ENCODE measurements around the gene ZFP91. TPM values are rescaled to one million over a fixed set of nuclear protein-coding genes. Genes with fewer than 3 reads are reported as not detected.

Gene ZFP91
- total RNA-seq, 1 experiment from 2014 or later = 58.6 TPM

DNA sequence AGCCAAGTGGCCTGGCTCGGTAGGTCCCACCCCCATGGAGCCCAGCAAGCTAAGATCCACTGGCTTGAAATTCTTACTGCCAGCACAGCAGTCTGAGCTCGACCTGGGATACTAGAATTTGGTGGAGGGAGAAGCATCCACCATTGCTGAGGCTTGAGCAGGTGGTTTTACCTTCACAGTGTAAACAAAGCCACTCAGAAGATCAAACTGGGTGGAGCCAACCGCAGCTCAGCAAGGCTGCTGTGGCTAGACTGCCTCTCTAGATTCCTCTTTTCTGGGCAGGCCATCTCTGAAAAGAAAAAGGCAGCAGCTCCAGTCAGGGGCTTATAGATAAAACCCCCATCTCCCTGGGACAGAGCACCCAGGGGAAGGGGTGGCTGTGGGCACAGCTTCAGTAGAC, 48.6 kb upstream of the ZFP91 start:
- Histone ChIP-seq H2AFZ (ENCODE audit: low read depth, low read length, poor library complexity, severe bottlenecking) (no peak overlapping the region), H3K9ac (ENCODE audit: low read length) (no peak overlapping the region), H3K79me2 (ENCODE audit: insufficient read depth, low read length) (no peaks in the 10 kb centered on the region), H3K9me3 (ENCODE audit: control insufficient read depth in 1 of 2, insufficient read depth in 1 of 2, low read depth in 1 of 2, low read length in 2 of 2) (no peaks in the 10 kb centered on the region), H3K4me2 (ENCODE audit: low read length) (no peak overlapping the region), H3K27ac (ENCODE audit: low read depth, low read length) (no peak overlapping the region), H4K20me1 (ENCODE audit: insufficient read depth) (no peaks in the 10 kb centered on the region), H3K4me3 (replicated peaks in 1 of 2; ENCODE audit: low read depth in 1 of 2, low read length in 2 of 2) (no peak overlapping the region), H3K4me1 (ENCODE audit: control insufficient read depth in 1 of 2, insufficient read depth in 2 of 2, low read length in 2 of 2) (no peaks in the 10 kb centered on the region), H3K36me3 (ENCODE audit: control insufficient read depth in 1 of 2, insufficient read depth in 2 of 2, low read length in 2 of 2) (no peaks in the 10 kb centered on the region), H3K9me2 (ENCODE audit: insufficient read depth) (no peaks in the 10 kb centered on the region), H3K27me3 (ENCODE audit: insufficient read depth, low read length) (no peaks in the 10 kb centered on the region)
- ChIA-PET POLR2A (no interaction called here), CTCF (no interaction called here), RAD21 (ENCODE audit: low non-redundant PET in 1 of 2, low total read pairs in 2 of 2, uncharacterized antibody in 2 of 2, unreplicated experiment in 2 of 2) (no interaction called here)
- TF ChIP-seq FOSL1 (IDR thresholded peaks at IDR 0.05; ENCODE audit: low read depth) (no peak), EZH2 (IDR thresholded peaks at IDR 0.05) (no peak), SP1 (IDR thresholded peaks at IDR 0.05; ENCODE audit: low read depth) (no peak), ZFX (IDR thresholded peaks at IDR 0.05) (no peak), CBX3 (IDR thresholded peaks at IDR 0.05; ENCODE audit: low read depth) (no peak), TCF7L2 (IDR thresholded peaks at IDR 0.05; ENCODE audit: borderline replicate concordance, extremely low read depth, insufficient read depth, insufficient read length) (no peak)
- no TSS peak for BruUV-seq (replicated peaks)
- intact Hi-C loops (cut with micrococcal nuclease) = no loop called here
- DNase-seq (ENCODE audit: low read depth, low spot score) (no peak), ATAC-seq (no peak)

DNA sequence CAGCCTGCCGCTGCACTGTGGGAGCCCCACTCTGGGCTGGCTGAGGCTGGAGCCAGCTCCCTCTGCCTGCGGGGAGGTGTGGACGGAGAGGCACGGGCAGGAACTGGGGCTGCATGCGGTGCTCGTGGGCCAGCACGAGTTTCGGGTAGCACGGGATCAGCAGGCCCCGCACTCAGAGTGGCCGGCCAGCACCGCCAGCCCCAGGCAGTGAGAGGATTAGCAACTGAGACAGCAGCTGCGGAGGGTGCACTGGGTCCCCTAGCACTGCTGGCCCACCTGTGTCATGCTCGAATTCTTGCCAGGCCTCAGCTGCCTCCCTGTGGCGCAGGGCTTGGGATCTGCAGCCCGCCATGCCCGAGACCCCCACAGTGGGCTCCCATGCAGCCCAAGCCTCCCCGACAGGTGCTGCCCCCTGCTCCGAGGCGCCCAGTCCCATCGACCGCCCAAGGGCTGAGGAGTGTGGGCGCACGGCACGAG, 47.0 kb upstream of the ZFP91 start:
- no peak overlapping the region for H2AFZ ChIP-seq (ENCODE audit: low read depth, low read length, poor library complexity, severe bottlenecking)
- H3K4me2 ChIP-seq (ENCODE audit: low read length) = no peak overlapping the region
- H4K20me1 ChIP-seq (ENCODE audit: insufficient read depth) = no peaks in the 10 kb centered on the region
- H3K79me2 ChIP-seq (ENCODE audit: insufficient read depth, low read length) = no peaks in the 10 kb centered on the region
- TF ChIP-seq, protein P1, sequence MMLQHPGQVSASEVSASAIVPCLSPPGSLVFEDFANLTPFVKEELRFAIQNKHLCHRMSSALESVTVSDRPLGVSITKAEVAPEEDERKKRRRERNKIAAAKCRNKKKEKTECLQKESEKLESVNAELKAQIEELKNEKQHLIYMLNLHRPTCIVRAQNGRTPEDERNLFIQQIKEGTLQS (IDR thresholded peaks at IDR 0.05) = no peak
- TF ChIP-seq, protein P2, sequence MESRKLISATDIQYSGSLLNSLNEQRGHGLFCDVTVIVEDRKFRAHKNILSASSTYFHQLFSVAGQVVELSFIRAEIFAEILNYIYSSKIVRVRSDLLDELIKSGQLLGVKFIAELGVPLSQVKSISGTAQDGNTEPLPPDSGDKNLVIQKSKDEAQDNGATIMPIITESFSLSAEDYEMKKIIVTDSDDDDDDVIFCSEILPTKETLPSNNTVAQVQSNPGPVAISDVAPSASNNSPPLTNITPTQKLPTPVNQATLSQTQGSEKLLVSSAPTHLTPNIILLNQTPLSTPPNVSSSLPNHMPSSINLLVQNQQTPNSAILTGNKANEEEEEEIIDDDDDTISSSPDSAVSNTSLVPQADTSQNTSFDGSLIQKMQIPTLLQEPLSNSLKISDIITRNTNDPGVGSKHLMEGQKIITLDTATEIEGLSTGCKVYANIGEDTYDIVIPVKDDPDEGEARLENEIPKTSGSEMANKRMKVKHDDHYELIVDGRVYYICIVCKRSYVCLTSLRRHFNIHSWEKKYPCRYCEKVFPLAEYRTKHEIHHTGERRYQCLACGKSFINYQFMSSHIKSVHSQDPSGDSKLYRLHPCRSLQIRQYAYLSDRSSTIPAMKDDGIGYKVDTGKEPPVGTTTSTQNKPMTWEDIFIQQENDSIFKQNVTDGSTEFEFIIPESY (IDR thresholded peaks at IDR 0.05; ENCODE audit: extremely low read depth, insufficient replicate concordance, low read length) = no peak
- TF ChIP-seq EGR1 (IDR thresholded peaks at IDR 0.05; ENCODE audit: low read depth) = no peak
- TF ChIP-seq FOSL1 (IDR thresholded peaks at IDR 0.05; ENCODE audit: low read depth) = no peak
- no peak for TF ChIP-seq TCF7L2 (IDR thresholded peaks at IDR 0.05; ENCODE audit: borderline replicate concordance, extremely low read depth, insufficient read depth, insufficient read length)
- intact Hi-C loops (cut with micrococcal nuclease) = no loop called here
- no peaks in the 10 kb centered on the region for H3K9me3 ChIP-seq (ENCODE audit: control insufficient read depth in 1 of 2, insufficient read depth in 1 of 2, low read depth in 1 of 2, low read length in 2 of 2)
- H3K36me3 ChIP-seq (ENCODE audit: control insufficient read depth in 1 of 2, insufficient read depth in 2 of 2, low read length in 2 of 2) = no peaks in the 10 kb centered on the region
- H3K9ac ChIP-seq (ENCODE audit: low read length) = no peak overlapping the region
- no peaks in the 10 kb centered on the region for H3K9me2 ChIP-seq (ENCODE audit: insufficient read depth)
- H3K4me1 ChIP-seq (ENCODE audit: control insufficient read depth in 1 of 2, insufficient read depth in 2 of 2, low read length in 2 of 2) = no peaks in the 10 kb centered on the region
- ChIA-PET RAD21 (ENCODE audit: low non-redundant PET in 1 of 2, low total read pairs in 2 of 2, uncharacterized antibody in 2 of 2, unreplicated experiment in 2 of 2) (no interaction called here), POLR2A (no interaction called here), CTCF (no interaction called here)
- ATAC-seq (no peak), DNase-seq (ENCODE audit: low read depth, low spot score) (no peak)
- BruUV-seq (replicated peaks) = no TSS peak
- H3K27me3 ChIP-seq (ENCODE audit: insufficient read depth, low read length) = no peaks in the 10 kb centered on the region
- H3K4me3 ChIP-seq (replicated peaks in 1 of 2; ENCODE audit: low read depth in 1 of 2, low read length in 2 of 2) = no peak overlapping the region
- H3K27ac ChIP-seq (ENCODE audit: low read depth, low read length) = no peak overlapping the region
